SU-DHL-6 (cell line): ENCODE measurements around the gene MTMR11.

Source experiments
- H2AFZ ChIP-seq: fragments of 200-600 bp; sonication (generic); 2 replicates; pipeline ENCODE4 v1.6.1; 2014; ENCODE audit warnings: low read depth, mild to moderate bottlenecking, moderate library complexity, mixed read lengths, antibody characterized with exemption, low read length; ENCODE audit not compliant: severe bottlenecking
- H3F3A ChIP-seq: fragments of 200-600 bp; shearing (Covaris generic); 2 replicates; pipeline ENCODE4 v1.6.0; 2016; ENCODE audit warnings: antibody characterized with exemption, mild to moderate bottlenecking; ENCODE audit not compliant: insufficient read depth
- H3K27ac ChIP-seq: fragments of 200-600 bp; sonication (generic); 2 replicates; pipeline ENCODE4 v1.5.1; 2016; ENCODE audit warnings: low read depth, mild to moderate bottlenecking, low read length, moderate library complexity, mixed read lengths
- H3K27me3 ChIP-seq: fragments of 200-600 bp; sonication (generic), shearing (Covaris generic); 2 replicates; pipeline ENCODE4 v1.6.0; 2014; ENCODE audit warnings: mild to moderate bottlenecking, low read length
- H3K36me3 ChIP-seq: fragments of 200-600 bp; sonication (generic); 2 replicates; pipeline ENCODE4 v1.6.1; 2014; ENCODE audit warnings: mild to moderate bottlenecking, low read length, mixed read lengths
- H3K4me2 ChIP-seq: fragments of 300-600, 200-600 bp; shearing (Covaris generic), sonication (generic); 2 replicates; pipeline ENCODE4 v1.6.0; 2014; ENCODE audit warnings: low read length, low read depth, mild to moderate bottlenecking; ENCODE audit not compliant: poor library complexity, severe bottlenecking
- H3K4me3 ChIP-seq: fragments of 200-600 bp; sonication (generic); 2 replicates; pipeline ENCODE4 v1.5.1; 2014; ENCODE audit warnings: antibody characterized with exemption, low read length, mild to moderate bottlenecking, mixed read lengths; ENCODE audit not compliant: insufficient read depth, poor library complexity, severe bottlenecking
- H3K79me2 ChIP-seq: fragments of 200-600 bp; sonication (generic); 2 replicates; pipeline ENCODE4 v1.6.1; 2014; ENCODE audit warnings: mild to moderate bottlenecking, low read length, moderate library complexity; ENCODE audit not compliant: insufficient read depth
- H3K9ac ChIP-seq: fragments of 200-600 bp; sonication (generic); 2 replicates; pipeline ENCODE4 v1.7.0; 2014; ENCODE audit warnings: mild to moderate bottlenecking, low read length
- H3K9me2 ChIP-seq: fragments of 200-600 bp; sonication (generic); replicated peaks from 2 replicates; pipeline ENCODE4 v1.6.1; 2014; ENCODE audit warnings: low read length; ENCODE audit not compliant: insufficient read depth
- H3K9me3 ChIP-seq: fragments of 200-600 bp; sonication (generic); 2 replicates; pipeline ENCODE4 v1.6.1; 2014; ENCODE audit warnings: low read length, mixed read lengths; ENCODE audit not compliant: insufficient read depth
- H4K20me1 ChIP-seq: fragments of 200-600 bp; sonication (generic); 2 replicates; pipeline ENCODE4 v1.6.1; 2014; ENCODE audit warnings: low read depth, mild to moderate bottlenecking, antibody characterized with exemption, low read length, moderate library complexity, mixed read lengths
- CTCF ChIP-seq: fragments of 200-600 bp; sonication (generic); IDR thresholded peaks from one replicate; pipeline ENCODE4 v1.5.1; 2017; ENCODE audit warnings: antibody characterized with exemption, mild to moderate bottlenecking, low read length, moderate library complexity; ENCODE audit not compliant: insufficient read depth, poor library complexity, severe bottlenecking
- EZH2phosphoT487 ChIP-seq: fragments of 200-600 bp; sonication (generic), shearing (Covaris generic); conservative IDR thresholded peaks from 2 replicates; pipeline ENCODE4 v1.6.1; 2018; ENCODE audit warnings: mild to moderate bottlenecking, antibody characterized with exemption, low read length, moderate library complexity, mixed read lengths

The MTMR11 gene

GRCh38 chr1:149937759-149938158, 1.1 kb upstream of the MTMR11 start:
- no peaks in the 10 kb centered on the region for H4K20me1 ChIP-seq
- H3F3A ChIP-seq = no peaks in the 10 kb centered on the region
- H3K9ac ChIP-seq = no peak overlapping the region
- no peak for TF ChIP-seq CTCF
- TF ChIP-seq EZH2phosphoT487 = no peak
- H3K27me3 ChIP-seq = no peaks in the 10 kb centered on the region
- H3K9me3 ChIP-seq = no peaks in the 10 kb centered on the region
- H3K4me3 ChIP-seq = no peak overlapping the region
- no peak overlapping the region for H2AFZ ChIP-seq
- H3K79me2 ChIP-seq = no peaks in the 10 kb centered on the region
- no peak overlapping the region for H3K27ac ChIP-seq
- H3K36me3 ChIP-seq = no peaks in the 10 kb centered on the region
- no peaks in the 10 kb centered on the region for H3K9me2 ChIP-seq
- H3K4me2 ChIP-seq = no peak overlapping the region

GRCh38 chr1:149936992-149937705, 470 bp upstream of the MTMR11 start:
- no peak overlapping the region for H3K27ac ChIP-seq
- no peaks in the 10 kb centered on the region for H4K20me1 ChIP-seq
- no peaks in the 10 kb centered on the region for H3K36me3 ChIP-seq
- H3K4me3 ChIP-seq = no peak overlapping the region
- no peaks in the 10 kb centered on the region for H3K9me2 ChIP-seq
- no peaks in the 10 kb centered on the region for H3K79me2 ChIP-seq
- no peak overlapping the region for H2AFZ ChIP-seq
- no peaks in the 10 kb centered on the region for H3K27me3 ChIP-seq
- TF ChIP-seq EZH2phosphoT487 (no peak), CTCF (no peak)
- no peaks in the 10 kb centered on the region for H3K9me3 ChIP-seq
- no peaks in the 10 kb centered on the region for H3F3A ChIP-seq
- no peak overlapping the region for H3K4me2 ChIP-seq
- no peak overlapping the region for H3K9ac ChIP-seq

GRCh38 chr1:149934356-149934755, 2.3 kb downstream of the MTMR11 start:
- H2AFZ ChIP-seq = no peak overlapping the region
- TF ChIP-seq EZH2phosphoT487 (no peak), CTCF (no peak)
- no peaks in the 10 kb centered on the region for H3F3A ChIP-seq
- H3K27me3 ChIP-seq = no peaks in the 10 kb centered on the region
- H3K27ac ChIP-seq = no peak overlapping the region
- H3K9ac ChIP-seq = no peak overlapping the region
- H3K79me2 ChIP-seq = no peaks in the 10 kb centered on the region
- H3K4me3 ChIP-seq = no peak overlapping the region
- H3K36me3 ChIP-seq = no peaks in the 10 kb centered on the region
- H3K9me2 ChIP-seq = no peaks in the 10 kb centered on the region
- H3K4me2 ChIP-seq = no peak overlapping the region
- no peaks in the 10 kb centered on the region for H3K9me3 ChIP-seq
- no peaks in the 10 kb centered on the region for H4K20me1 ChIP-seq
